Mesenchymal stem cell (in vitro differentiated cells and primary cell): ENCODE data around the gene MARK3.
A peak's percentile ranks its signal among the peaks of the same experiment; 100 is the strongest.

ENCODE experiments used
- DNase-seq: peaks from one replicate; pipeline ENCODE4 v3.0.0-alpha.2; 2013
- H2AFZ ChIP-seq: one replicate; pipeline ENCODE4 v1.6.1; 2013; ENCODE audit warnings: low read depth, mild to moderate bottlenecking, control low read depth, inconsistent platforms, low read length, moderate library complexity
- H2AK5ac ChIP-seq: 2 replicates; pipeline ENCODE4 v1.6.1; 2013; ENCODE audit warnings: low read length, moderate library complexity, mild to moderate bottlenecking, inconsistent platforms; ENCODE audit not compliant: severe bottlenecking
- H2BK120ac ChIP-seq: one replicate; pipeline ENCODE4 v1.6.1; 2013; ENCODE audit warnings: low read depth, mild to moderate bottlenecking, inconsistent platforms, low read length, moderate library complexity
- H2BK12ac ChIP-seq, 2 experiments: one replicate each; pipeline ENCODE4 v1.6.1; 2013; ENCODE audit warnings: inconsistent platforms in 2 of 2, low read length in 2 of 2, mild to moderate bottlenecking in 2 of 2, moderate library complexity in 2 of 2, control low read depth in 1 of 2
- H2BK15ac ChIP-seq: one replicate; pipeline ENCODE4 v1.6.1; 2013; ENCODE audit warnings: mild to moderate bottlenecking, low read depth, inconsistent platforms; ENCODE audit not compliant: poor library complexity, severe bottlenecking
- H2BK5ac ChIP-seq: 2 replicates; pipeline ENCODE4 v1.6.1; 2013; ENCODE audit warnings: low read depth, mild to moderate bottlenecking, low read length, control low read depth, inconsistent platforms; ENCODE audit not compliant: poor library complexity, severe bottlenecking
- H3K14ac ChIP-seq, 2 experiments: one replicate each; pipeline ENCODE4 v1.6.1; 2013; ENCODE audit warnings: inconsistent platforms in 2 of 2, low read length in 2 of 2, control low read depth in 1 of 2, mild to moderate bottlenecking in 1 of 2, moderate library complexity in 1 of 2
- H3K18ac ChIP-seq, 2 experiments: one replicate each; pipeline ENCODE4 v1.6.1; 2013; ENCODE audit warnings: inconsistent platforms in 2 of 2, low read length in 2 of 2, control low read depth in 1 of 2, low read depth in 1 of 2, mild to moderate bottlenecking in 1 of 2
- H3K23ac ChIP-seq, 2 experiments: one replicate each; pipeline ENCODE4 v1.6.1; 2013; ENCODE audit warnings: inconsistent platforms in 2 of 2, low read length in 2 of 2, mild to moderate bottlenecking in 2 of 2, moderate library complexity in 2 of 2, control low read depth in 1 of 2
- H3K27ac ChIP-seq: 2 replicates; pipeline ENCODE4 v1.5.1; 2013; ENCODE audit warnings: mild to moderate bottlenecking, moderate library complexity, low read length, control low read depth, inconsistent platforms; ENCODE audit not compliant: poor library complexity, severe bottlenecking
- H3K27me3 ChIP-seq, 2 experiments: 2 replicates each; pipeline versions ENCODE4 v1.6.1 to v1.7.0; 2013; ENCODE audit warnings: low read length in 2 of 2, mild to moderate bottlenecking in 2 of 2, moderate library complexity in 2 of 2, control low read depth in 1 of 2, inconsistent platforms in 1 of 2; ENCODE audit not compliant: control insufficient read depth in 1 of 2, insufficient read depth in 1 of 2
- H3K36me3 ChIP-seq, 2 experiments: 2 replicates each; pipeline versions ENCODE4 v1.6.1 to v1.7.0; 2013; ENCODE audit warnings: low read length in 2 of 2, control low read depth in 1 of 2, inconsistent platforms in 1 of 2, low read depth in 1 of 2, mild to moderate bottlenecking in 1 of 2; ENCODE audit not compliant: insufficient read depth in 2 of 2, control insufficient read depth in 1 of 2
- H3K4ac ChIP-seq, 2 experiments: one replicate each; pipeline ENCODE4 v1.6.1; 2013; ENCODE audit warnings: inconsistent platforms in 2 of 2, low read length in 2 of 2, mild to moderate bottlenecking in 2 of 2, moderate library complexity in 2 of 2, control low read depth in 1 of 2, low read depth in 1 of 2
- H3K4me1 ChIP-seq: 2 replicates; pipeline ENCODE4 v1.6.1; 2013; ENCODE audit warnings: low read depth, low read length, control low read depth; ENCODE audit not compliant: control insufficient read depth, insufficient read depth
- H3K4me2 ChIP-seq: 2 replicates; pipeline ENCODE4 v1.6.1; 2013; ENCODE audit warnings: low read length, mild to moderate bottlenecking, inconsistent platforms; ENCODE audit not compliant: poor library complexity, severe bottlenecking
- H3K4me3 ChIP-seq, 2 experiments: 2 replicates each; pipeline versions ENCODE4 v1.5.1 to v1.7.0; 2013; ENCODE audit warnings: low read length in 2 of 2, mild to moderate bottlenecking in 2 of 2, control low read depth in 1 of 2, low read depth in 1 of 2; ENCODE audit not compliant: insufficient read depth in 1 of 2
- H3K79me1 ChIP-seq: replicated peaks from 2 replicates; pipeline ENCODE4 v1.6.1; 2013; ENCODE audit warnings: mild to moderate bottlenecking, control low read depth, low read length, inconsistent platforms; ENCODE audit not compliant: poor library complexity, severe bottlenecking
- H3K9ac ChIP-seq: 2 replicates; pipeline ENCODE4 v1.7.0; 2013; ENCODE audit warnings: mild to moderate bottlenecking, low read length, moderate library complexity
- H3K9me3 ChIP-seq: 2 replicates; pipeline ENCODE4 v1.7.0; 2013; ENCODE audit warnings: mild to moderate bottlenecking, low read length; ENCODE audit not compliant: control insufficient read depth
- H4K8ac ChIP-seq: one replicate; pipeline ENCODE4 v1.6.1; 2013; ENCODE audit warnings: inconsistent platforms, mild to moderate bottlenecking, low read length, moderate library complexity
- H4K91ac ChIP-seq: one replicate; pipeline ENCODE4 v1.6.1; 2013; ENCODE audit warnings: mild to moderate bottlenecking, low read length, inconsistent platforms
- WGBS: methylation state at CpG from one replicate; pipeline ENCODE4 v1.1.7; 2013; ENCODE audit warnings: mixed read lengths; 5-methylcytosine and 5-hydroxymethylcytosine counted together

MARK3 gene

GRCh38 chr14:103489621-103490020, 104.4 kb downstream of the MARK3 start:
- H3K4me1 ChIP-seq: peaks cover 3% of the 10 kb centered on the region
- no peak overlapping the region for H3K23ac ChIP-seq
- 86% methylated on average over 2 of the region's 2 CpGs for WGBS
- no peak overlapping the region for H4K91ac ChIP-seq
- no peak overlapping the region for H3K4ac ChIP-seq
- peaks cover 27 to 54% of the 10 kb centered on the region in 2 experiments for H3K36me3 ChIP-seq
- peak overlapping the region in 1 of 2 experiments; percentile 8 for H3K4me3 ChIP-seq
- H3K9me3 ChIP-seq: no peaks in the 10 kb centered on the region
- no peak for DNase-seq
- H3K9ac ChIP-seq: peak overlapping the region; percentile 9
- H4K8ac ChIP-seq: no peak overlapping the region
- H3K27me3 ChIP-seq: no peaks in the 10 kb centered on the region
- no peak overlapping the region for H3K4me2 ChIP-seq
- H3K14ac ChIP-seq: no peak overlapping the region
- H3K79me1 ChIP-seq: peaks cover 18% of the 10 kb centered on the region
- H2BK15ac ChIP-seq: no peak overlapping the region
- peak overlapping the region; percentile 41 for H3K27ac ChIP-seq
- no peak overlapping the region for H2AK5ac ChIP-seq
- no peak overlapping the region for H2BK5ac ChIP-seq
- no peak overlapping the region for H2BK120ac ChIP-seq
- H2BK12ac ChIP-seq: no peak overlapping the region
- no peak overlapping the region for H3K18ac ChIP-seq
- no peak overlapping the region for H2AFZ ChIP-seq

GRCh38 chr14:103491691-103492090, 106.5 kb downstream of the MARK3 start:
- Histone ChIP-seq H2BK5ac (no peak overlapping the region), H2BK120ac (no peak overlapping the region), H3K79me1 (peaks cover 22% of the 10 kb centered on the region), H2BK12ac (no peak overlapping the region), H3K4ac (no peak overlapping the region), H3K4me3 (no peak overlapping the region), H3K23ac (no peak overlapping the region), H3K27ac (no peak overlapping the region), H3K9me3 (no peaks in the 10 kb centered on the region), H2AFZ (no peak overlapping the region), H3K14ac (no peak overlapping the region), H2AK5ac (no peak overlapping the region), H4K8ac (no peak overlapping the region), H3K4me1 (peaks cover 3% of the 10 kb centered on the region), H3K18ac (no peak overlapping the region), H3K27me3 (no peaks in the 10 kb centered on the region), H3K9ac (peak overlapping the region; percentile 66), H3K36me3 (peaks cover 39 to 60% of the 10 kb centered on the region in 2 experiments), H4K91ac (no peak overlapping the region), H3K4me2 (no peak overlapping the region), H2BK15ac (no peak overlapping the region)
- WGBS: 96% methylated on average over 9 of the region's 10 CpGs
- DNase-seq: no peak

GRCh38 chr14:103492156-103492925, 107.1 kb downstream of the MARK3 start:
- Histone ChIP-seq H2BK15ac (no peak overlapping the region), H3K23ac (no peak overlapping the region), H2BK120ac (no peak overlapping the region), H4K8ac (no peak overlapping the region), H3K18ac (no peak overlapping the region), H3K36me3 (peaks cover 39 to 61% of the 10 kb centered on the region in 2 experiments), H3K14ac (no peak overlapping the region), H3K27ac (no peak overlapping the region), H3K79me1 (peaks cover 23% of the 10 kb centered on the region), H4K91ac (no peak overlapping the region), H2AFZ (no peak overlapping the region), H3K27me3 (no peaks in the 10 kb centered on the region), H3K4me2 (no peak overlapping the region), H2BK5ac (no peak overlapping the region), H3K4me1 (peaks cover 3% of the 10 kb centered on the region), H2BK12ac (no peak overlapping the region), H3K9ac (peak overlapping the region; percentile 66), H3K4me3 (peak overlapping the region in 1 of 2 experiments; percentile 21), H3K4ac (no peak overlapping the region), H3K9me3 (no peaks in the 10 kb centered on the region), H2AK5ac (no peak overlapping the region)
- no peak for DNase-seq
- 98% methylated on average over 6 of the region's 6 CpGs for WGBS

- Histone ChIP-seq H4K91ac (no peak overlapping the region), H3K9me3 (no peaks in the 10 kb centered on the region), H3K23ac (no peak overlapping the region), H3K4me2 (no peak overlapping the region), H4K8ac (no peak overlapping the region), H3K9ac (no peak overlapping the region), H2BK12ac (no peak overlapping the region), H2BK15ac (no peak overlapping the region), H3K14ac (no peak overlapping the region), H3K4me1 (peaks cover 2% of the 10 kb centered on the region), H2AK5ac (no peak overlapping the region), H2AFZ (no peak overlapping the region), H2BK5ac (no peak overlapping the region), H2BK120ac (no peak overlapping the region), H3K4ac (no peak overlapping the region), H3K27me3 (no peaks in the 10 kb centered on the region), H3K27ac (no peak overlapping the region), H3K79me1 (peaks cover 23% of the 10 kb centered on the region), H3K18ac (no peak overlapping the region), H3K36me3 (peaks cover 40 to 70% of the 10 kb centered on the region in 2 experiments), H3K4me3 (no peak overlapping the region)
- 97% methylated on average over 2 of the region's 2 CpGs for WGBS
- DNase-seq: no peak
Measured at GRCh38 chr14:103495854-103496253, 110.6 kb downstream of the MARK3 start.
